HUES64 (cell line): ENCODE measurements around the gene NOP53.
"Not testable (repeated sequence)": the region's sequence is repeated elsewhere in the genome, so short reads cannot be mapped to it uniquely, and the experiment has no call there.

ENCODE experiments used
- H3K27ac ChIP-seq: 2 replicates; pipeline ENCODE4 v1.7.0; 2013; ENCODE audit warnings: low read depth, low read length, inconsistent platforms
- H3K27me3 ChIP-seq: 2 replicates; pipeline ENCODE4 v1.6.1; 2013; ENCODE audit warnings: mild to moderate bottlenecking, low read length; ENCODE audit not compliant: insufficient read depth
- H3K36me3 ChIP-seq: 2 replicates; pipeline ENCODE4 v1.6.1; 2013; ENCODE audit warnings: mild to moderate bottlenecking, low read length; ENCODE audit not compliant: insufficient read depth
- H3K4me1 ChIP-seq: 2 replicates; pipeline ENCODE4 v1.6.1; 2013; ENCODE audit warnings: mild to moderate bottlenecking, low read length, moderate library complexity; ENCODE audit not compliant: insufficient read depth
- H3K4me3 ChIP-seq: 2 replicates; pipeline ENCODE4 v1.5.1; 2013; ENCODE audit warnings: mild to moderate bottlenecking, low read length, moderate library complexity
- H3K9ac ChIP-seq: 2 replicates; pipeline ENCODE4 v1.6.1; 2013; ENCODE audit warnings: mild to moderate bottlenecking, low read depth, low read length
- H3K9me3 ChIP-seq: 2 replicates; pipeline ENCODE4 v1.6.1; 2013; ENCODE audit warnings: low read depth, low read length; ENCODE audit not compliant: insufficient read depth
- WGBS: fragments of 150-250, 120-280 bp; methylation state at CpG from one replicate; pipeline ENCODE4 v1.1.7; 2013; ENCODE audit warnings: missing lambda C conversion rate; 5-methylcytosine and 5-hydroxymethylcytosine counted together

Gene NOP53

GRCh38 chr19:47766670-47767069 lies 21.3 kb downstream of the NOP53 start:
- H3K4me3 ChIP-seq = no peak overlapping the region
- H3K9ac ChIP-seq = no peak overlapping the region
- no peaks in the 10 kb centered on the region for H3K36me3 ChIP-seq
- H3K9me3 ChIP-seq = no peaks in the 10 kb centered on the region
- no peaks in the 10 kb centered on the region for H3K27me3 ChIP-seq
- 87% methylated on average over 7 of the region's 7 CpGs for WGBS
- H3K4me1 ChIP-seq = peaks cover 10% of the 10 kb centered on the region
- no peak overlapping the region for H3K27ac ChIP-seq

GRCh38 chr19:47767349-47767748 lies 22.0 kb downstream of the NOP53 start:
- H3K27me3 ChIP-seq = no peaks in the 10 kb centered on the region
- H3K36me3 ChIP-seq = no peaks in the 10 kb centered on the region
- H3K27ac ChIP-seq = no peak overlapping the region
- no peak overlapping the region for H3K4me3 ChIP-seq
- peaks cover 10% of the 10 kb centered on the region for H3K4me1 ChIP-seq
- H3K9ac ChIP-seq = no peak overlapping the region
- H3K9me3 ChIP-seq = no peaks in the 10 kb centered on the region
- WGBS = 0% methylated on average over 1 of the region's 2 CpGs

GRCh38 chr19:47768604-47769003 lies 23.3 kb downstream of the NOP53 start:
- Histone ChIP-seq H3K4me3 (no peak overlapping the region), H3K9ac (no peak overlapping the region), H3K27ac (no peak overlapping the region), H3K9me3 (no peaks in the 10 kb centered on the region), H3K36me3 (no peaks in the 10 kb centered on the region), H3K4me1 (peaks cover 10% of the 10 kb centered on the region), H3K27me3 (no peaks in the 10 kb centered on the region)
- WGBS = 81% methylated on average over 2 of the region's 2 CpGs

- no peak overlapping the region for H3K4me3 ChIP-seq
- H3K27me3 ChIP-seq = no peaks in the 10 kb centered on the region
- H3K9me3 ChIP-seq = no peaks in the 10 kb centered on the region
- H3K36me3 ChIP-seq = no peaks in the 10 kb centered on the region
- WGBS = 77% methylated on average over 3 of the region's 3 CpGs
- H3K9ac ChIP-seq = no peak overlapping the region
- no peak overlapping the region for H3K27ac ChIP-seq
- H3K4me1 ChIP-seq = peaks cover 10% of the 10 kb centered on the region
These were observed 24.2 kb downstream of the NOP53 start for GRCh38 chr19:47769534-47769933.

GRCh38 chr19:47771291-47771690 lies 25.9 kb downstream of the NOP53 start:
- H3K27me3 ChIP-seq, H3K27ac ChIP-seq, H3K36me3 ChIP-seq, H3K9me3 ChIP-seq, H3K4me3 ChIP-seq, H3K9ac ChIP-seq: not testable (repeated sequence)
- 91% methylated on average over 6 of the region's 6 CpGs for WGBS
- peaks cover 10% of the 10 kb centered on the region for H3K4me1 ChIP-seq

- Histone ChIP-seq H3K9me3 (no peaks in the 10 kb centered on the region), H3K27ac (peak overlapping the region; percentile 9; the same call in 1 of the 2 replicates), H3K36me3 (peaks cover 10% of the 10 kb centered on the region), H3K4me1 (peaks cover 4% of the 10 kb centered on the region; the same call in 1 of the 2 replicates), H3K4me3 (no peak overlapping the region), H3K27me3 (no peaks in the 10 kb centered on the region), H3K9ac (no peak overlapping the region)
- 70% methylated on average over 4 of the region's 4 CpGs for WGBS
These were observed 31.2 kb downstream of the NOP53 start for GRCh38 chr19:47776568-47776967.

GRCh38 chr19:47777245-47778048 lies 32.1 kb downstream of the NOP53 start:
- H3K9me3 ChIP-seq, H3K4me1 ChIP-seq, H3K27me3 ChIP-seq, H3K27ac ChIP-seq: not testable (repeated sequence)
- H3K9ac ChIP-seq = peak overlapping the region; percentile 100
- H3K36me3 ChIP-seq = peaks cover 18% of the 10 kb centered on the region
- WGBS = 81% methylated on average over 18 of the region's 23 CpGs
- peak overlapping the region; percentile 76 for H3K4me3 ChIP-seq

GRCh38 chr19:47778049-47778953 lies 33.0 kb downstream of the NOP53 start, which contains the start of gene SELENOW:
Gene SELENOW, plus strand, starts transcription at chr19:47778703. Its CDS starts 83 bp downstream, at chr19:47778786.
- Histone ChIP-seq H3K9me3 (no peaks in the 10 kb centered on the region), H3K4me3 (peak within 1 kb of the TSS; percentile 76), H3K36me3 (peaks cover 24% of the 10 kb centered on the region), H3K27me3 (no peaks in the 10 kb centered on the region), H3K9ac (peak within 1 kb of the TSS; percentile 100), H3K27ac (peak within 1 kb of the TSS; percentile 100), H3K4me1 (peaks cover 4% of the 10 kb centered on the region; the same call in 1 of the 2 replicates)
- WGBS = under 1% methylated on average over 65 of the region's 65 CpGs

GRCh38 chr19:47778954-47779351 lies 33.6 kb downstream of the NOP53 start:
- H3K27ac ChIP-seq = peak overlapping the region; percentile 100
- H3K4me1 ChIP-seq = peaks cover 4% of the 10 kb centered on the region; the same call in 1 of the 2 replicates
- peak overlapping the region; percentile 76 for H3K4me3 ChIP-seq

GRCh38 chr19:47779524-47780214 lies 34.3 kb downstream of the NOP53 start:
- Histone ChIP-seq H3K9ac (peak overlapping the region; percentile 100), H3K9me3 (no peaks in the 10 kb centered on the region), H3K36me3 (peaks cover 37% of the 10 kb centered on the region), H3K4me1 (peaks cover 4% of the 10 kb centered on the region; the same call in 1 of the 2 replicates), H3K27ac (no peak overlapping the region), H3K27me3 (no peaks in the 10 kb centered on the region), H3K4me3 (peak overlapping the region; percentile 76)
- WGBS = 81% methylated on average over 24 of the region's 24 CpGs

More at GRCh38 chr19:47778954-47779351, 33.6 kb downstream of the NOP53 start:
- H3K9ac ChIP-seq = peak overlapping the region; percentile 100
- H3K36me3 ChIP-seq = peaks cover 30% of the 10 kb centered on the region
- WGBS = 3% methylated on average over 20 of the region's 20 CpGs
- no peaks in the 10 kb centered on the region for H3K9me3 ChIP-seq
- H3K27me3 ChIP-seq = no peaks in the 10 kb centered on the region
